NCI-H1436 (cell line): ENCODE data around the gene TRAPPC2L.
A peak's percentile ranks its signal among the peaks of the same experiment; 100 is the strongest.
"Not testable (repeated sequence)": the region's sequence is repeated elsewhere in the genome, so short reads cannot be mapped to it uniquely, and the experiment has no call there.

ENCODE experiments used
- DNase-seq: peaks from one replicate; lab custom pipeline; 2025; lab: John Stamatoyannopoulos, UW

TRAPPC2L gene

DNA sequence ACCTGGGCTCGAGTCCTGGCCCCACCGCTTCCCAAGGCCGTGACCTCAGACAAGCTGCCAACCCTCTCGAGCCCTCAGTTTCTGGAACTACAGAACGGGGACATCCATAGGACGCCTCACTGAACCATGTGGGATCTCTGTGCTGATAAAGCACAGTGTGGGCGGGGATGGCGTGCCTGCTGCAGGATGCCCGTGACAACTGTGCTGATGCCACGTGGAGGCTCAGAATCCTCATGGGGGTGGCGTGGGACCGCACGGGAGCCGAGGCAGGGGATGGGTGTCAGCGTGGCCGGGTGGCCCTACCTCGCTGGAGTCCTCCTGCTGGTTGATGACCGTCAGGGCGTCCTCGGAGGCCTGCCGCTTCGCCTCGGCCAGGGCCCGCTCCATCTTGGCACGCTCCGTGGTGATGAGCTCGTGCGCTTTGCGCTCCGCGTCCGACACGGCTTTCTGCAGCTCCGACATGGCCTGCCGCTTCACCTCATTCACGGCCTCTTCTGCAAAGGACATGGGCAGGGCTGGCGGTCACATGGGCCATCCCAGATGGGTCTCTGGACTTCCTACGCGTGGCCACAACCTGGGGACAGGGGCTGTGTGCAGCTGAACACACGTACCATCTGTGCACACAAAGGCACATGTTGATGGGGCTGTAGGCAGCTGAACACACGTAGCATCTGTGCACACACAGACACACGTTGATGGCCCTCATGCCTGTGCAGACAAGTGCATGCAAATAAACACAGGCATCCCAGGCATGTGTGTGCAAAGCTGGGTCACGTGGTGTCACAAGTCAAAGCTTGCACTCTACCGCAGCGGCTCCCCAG is 22.2 kb downstream of the TRAPPC2L start:
- no peak for DNase-seq

DNA sequence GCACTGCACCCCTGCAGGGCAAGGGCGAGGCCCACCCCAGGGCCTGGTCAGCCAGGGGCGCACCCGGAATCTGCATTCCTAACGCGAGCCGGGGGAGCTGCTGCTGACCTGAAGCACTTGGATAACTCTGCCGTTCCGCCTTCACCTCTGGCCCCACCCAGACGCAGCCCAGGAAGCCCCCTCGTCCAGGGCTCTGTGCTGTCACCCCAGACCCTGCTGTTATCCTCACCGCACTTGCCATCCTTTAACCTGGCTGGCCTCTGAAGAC is 22.8 kb downstream of the TRAPPC2L start:
- DNase-seq: no peak

DNA sequence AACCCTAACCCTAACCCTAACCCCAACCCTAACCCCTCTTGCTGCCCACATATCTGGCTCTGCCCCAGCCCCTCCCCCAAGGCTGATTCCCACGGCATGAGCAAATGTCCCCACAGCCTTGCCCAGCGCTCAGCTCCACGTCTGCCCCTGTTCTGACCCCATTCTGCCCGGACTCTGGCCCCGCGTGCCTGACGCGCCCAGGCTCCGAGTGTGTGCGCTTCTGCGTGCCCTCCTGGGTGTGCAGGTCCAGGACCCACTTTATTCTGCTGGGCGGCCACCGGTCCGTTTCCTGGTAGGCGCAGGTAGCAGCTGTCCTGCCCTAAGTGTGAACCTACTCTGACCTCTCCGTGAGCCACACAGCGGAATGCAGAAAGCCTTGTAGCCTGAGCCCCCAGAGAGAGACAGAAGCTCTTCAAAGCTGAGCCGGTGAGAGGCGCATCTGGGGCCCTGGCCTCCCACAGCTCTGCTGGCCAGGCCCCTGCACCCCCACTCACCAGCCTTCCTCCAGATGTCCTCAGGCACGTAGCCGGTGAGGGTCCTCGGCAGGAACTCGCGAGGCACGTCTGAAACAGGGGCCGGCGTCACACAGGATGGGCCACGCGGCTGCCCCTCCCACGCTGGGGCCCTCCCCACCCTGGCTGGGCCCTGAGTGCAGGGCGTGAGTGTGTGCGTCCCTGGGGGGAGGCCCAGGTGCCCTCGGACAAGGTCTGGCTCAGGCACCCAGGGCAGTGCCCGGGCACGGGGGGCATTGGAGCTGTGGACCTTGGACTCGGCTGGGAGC is 23.5 kb downstream of the TRAPPC2L start:
- no peak for DNase-seq

DNA sequence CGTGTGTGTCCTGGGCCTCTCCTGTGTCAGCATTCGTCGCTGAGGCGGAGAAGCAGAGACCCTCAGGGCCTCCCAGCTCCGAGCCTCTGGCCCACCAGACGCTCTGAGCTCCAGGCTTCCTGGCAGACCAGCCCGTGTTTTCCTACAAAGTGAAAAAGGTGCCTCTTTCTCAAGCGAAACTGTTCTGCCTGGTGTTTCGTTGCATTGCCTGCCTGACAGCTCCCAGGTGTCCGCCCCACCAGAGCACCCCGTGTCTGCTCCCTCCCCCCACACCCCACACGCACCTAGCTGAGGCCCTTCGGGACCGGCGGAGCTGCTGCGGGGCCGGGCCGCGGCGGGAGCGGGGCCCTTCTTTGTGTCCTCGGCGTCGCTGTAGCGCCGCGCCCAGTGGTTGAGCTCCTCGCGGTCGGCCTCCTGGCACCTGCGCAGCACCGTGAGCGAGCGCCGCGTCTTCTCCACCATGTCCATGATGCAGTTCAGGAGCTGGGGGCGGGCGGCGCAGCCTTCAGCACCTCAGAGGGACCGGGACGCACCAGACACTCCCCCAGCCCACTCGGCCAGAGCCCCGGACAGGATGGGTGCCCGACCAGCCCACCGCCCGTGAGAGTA is 24.2 kb downstream of the TRAPPC2L start:
- DNase-seq: no peak

DNA sequence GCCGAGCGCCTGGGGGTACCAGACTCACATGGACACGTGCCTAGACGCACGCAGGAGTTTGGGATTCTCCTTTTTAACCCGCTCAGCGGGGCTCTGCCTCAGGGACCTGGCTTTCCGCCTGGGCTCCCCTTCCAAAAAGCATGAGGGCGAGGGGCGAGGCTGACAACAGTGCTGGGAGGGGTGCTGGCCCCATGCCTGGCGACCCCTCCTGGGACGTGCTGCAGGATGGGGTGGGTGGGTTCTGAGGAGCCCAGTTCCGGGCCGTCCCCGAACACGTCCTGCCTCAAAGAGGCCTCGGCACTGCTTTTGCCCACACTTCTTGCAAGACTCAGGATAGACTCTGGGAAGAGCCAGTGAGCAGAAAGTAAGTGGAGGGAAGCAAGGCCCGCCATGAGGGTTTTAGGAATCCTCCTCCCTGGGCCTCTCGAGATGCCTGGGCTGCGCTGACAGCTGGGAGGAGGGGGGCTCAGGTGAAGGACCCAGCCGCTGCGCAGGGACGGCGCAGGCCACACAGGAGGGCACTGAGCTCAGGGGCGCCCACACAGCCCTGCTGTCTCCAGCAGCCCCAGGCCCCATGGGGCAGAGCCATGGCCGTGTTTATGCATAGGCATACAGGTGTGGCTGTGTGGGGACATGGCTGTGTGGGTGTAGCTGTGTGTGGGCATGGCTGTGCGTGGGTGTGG is 24.9 kb downstream of the TRAPPC2L start:
- no peak for DNase-seq

DNA sequence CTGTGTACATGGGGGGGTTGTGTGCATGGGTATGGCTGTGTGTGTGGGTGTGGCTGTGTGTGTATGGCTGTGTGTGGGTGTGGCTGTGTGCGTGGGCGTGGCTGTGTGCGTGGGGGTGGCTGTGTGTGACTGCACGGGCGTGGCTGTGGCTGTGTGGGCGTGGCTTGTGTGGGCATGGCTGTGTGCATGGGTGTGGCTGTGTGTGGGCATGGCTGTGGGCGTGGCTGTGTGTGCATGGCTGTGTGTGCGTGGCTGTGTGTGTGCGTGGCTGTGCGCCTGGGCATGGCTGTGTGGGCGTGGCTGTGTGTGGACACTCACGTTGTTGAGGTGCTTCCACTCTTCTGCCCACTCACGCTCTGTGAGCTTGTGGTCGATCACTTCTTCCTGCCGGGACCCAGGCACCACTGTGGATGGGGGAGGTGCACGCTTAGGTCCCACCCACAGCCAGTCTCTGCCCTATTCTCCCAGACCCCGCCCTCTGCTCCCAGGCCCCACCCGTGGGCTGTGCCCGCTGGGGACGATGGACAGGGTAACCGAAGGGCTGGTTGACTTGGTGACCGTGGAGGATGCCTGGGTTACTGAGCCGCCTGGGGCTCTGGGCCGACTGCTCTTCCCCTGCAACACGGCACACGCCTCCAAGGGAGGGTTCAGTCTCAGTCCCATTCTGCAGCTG is 25.6 kb downstream of the TRAPPC2L start:
- no peak for DNase-seq

DNA sequence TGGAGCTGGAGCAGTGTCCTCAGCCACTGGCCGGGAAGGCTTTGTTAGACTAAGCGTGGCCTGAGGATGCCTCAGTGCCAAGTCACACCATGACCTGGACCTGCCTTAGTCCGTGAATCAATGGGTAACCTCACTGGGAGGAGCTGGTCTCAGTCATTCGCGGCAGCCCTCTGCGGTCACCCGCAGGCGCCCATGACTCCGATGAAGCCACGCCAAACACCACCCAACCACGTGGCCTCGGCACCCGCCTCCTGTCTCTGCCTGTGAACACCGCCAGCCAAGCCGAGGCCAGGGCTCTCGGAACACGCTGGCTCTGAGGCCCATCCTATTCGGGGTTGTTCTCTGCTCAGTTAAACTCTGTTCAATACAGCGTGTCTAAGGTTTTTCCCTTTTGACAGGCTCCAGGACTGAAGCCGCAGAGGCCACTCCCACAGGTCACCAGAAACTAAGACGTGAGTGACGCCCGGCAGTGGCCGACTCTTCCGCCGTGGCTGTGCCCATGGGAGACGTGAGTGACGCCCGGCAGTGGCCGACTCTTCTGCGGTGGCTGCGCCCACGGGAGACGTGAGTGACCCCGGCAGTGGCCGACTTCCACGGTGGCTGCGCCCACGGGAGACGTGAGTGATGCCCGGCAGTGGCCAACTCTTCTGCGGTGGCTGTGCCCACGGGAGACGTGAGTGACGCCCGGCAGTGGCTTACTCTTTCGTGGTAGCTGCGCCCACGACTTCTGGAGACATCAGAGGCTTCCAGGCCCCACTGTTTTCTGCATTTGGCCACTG is 26.4 kb downstream of the TRAPPC2L start:
- no peak for DNase-seq

DNA sequence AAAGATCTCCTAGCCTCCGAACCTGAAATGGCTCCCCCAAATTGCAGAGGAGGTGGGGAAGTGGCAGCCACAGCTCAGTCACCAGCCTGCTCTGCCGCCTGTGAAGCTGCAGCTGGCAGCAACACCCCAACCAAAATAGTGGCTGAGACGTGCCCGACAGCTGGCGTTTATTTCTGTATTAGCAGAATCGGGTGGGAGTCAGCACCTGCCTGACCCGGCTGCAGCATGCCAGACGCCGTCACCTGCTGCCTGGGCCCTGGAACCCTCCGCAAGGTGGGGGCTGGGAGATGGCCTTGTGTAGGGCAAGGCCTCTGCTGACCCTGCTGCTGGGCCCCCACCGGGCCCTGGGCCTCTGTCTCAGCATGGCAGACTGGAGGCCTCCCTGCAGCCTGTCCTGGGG is 27.0 kb downstream of the TRAPPC2L start:
- DNase-seq: no peak

DNA sequence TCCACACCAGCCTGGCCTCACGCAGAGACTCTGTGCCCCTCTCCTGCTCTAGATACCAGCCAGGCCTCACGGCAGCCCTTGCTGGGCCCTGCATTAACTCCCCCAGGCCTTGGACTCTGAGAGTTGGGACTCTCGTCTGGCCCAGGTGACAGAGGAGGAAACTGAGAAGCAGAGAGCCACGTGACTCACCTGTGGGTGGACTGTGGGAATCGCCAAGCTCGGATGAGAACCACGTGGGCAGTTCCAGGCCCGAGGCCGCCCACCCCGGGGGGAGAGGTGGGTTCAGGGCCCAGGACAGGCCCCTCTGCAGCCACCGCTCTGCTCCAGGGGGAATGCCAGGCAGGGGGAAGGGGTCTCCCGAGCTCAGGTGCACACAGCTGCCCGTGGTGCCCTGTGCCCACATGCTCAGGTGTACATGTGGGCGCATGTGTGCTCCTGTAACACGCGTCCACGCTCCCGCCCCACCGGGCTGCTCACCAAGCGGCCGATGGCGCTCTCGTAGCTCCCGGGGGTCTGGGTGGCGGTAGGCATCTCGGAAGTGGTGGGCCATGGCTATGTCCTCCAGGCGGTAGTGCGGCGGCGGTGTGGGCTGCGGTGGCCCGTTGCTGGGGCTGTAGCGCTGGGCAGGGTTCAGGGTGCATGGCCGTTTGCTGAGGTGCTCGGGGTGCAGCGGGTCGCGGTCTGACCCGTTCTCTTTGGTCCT is 27.8 kb downstream of the TRAPPC2L start:
- no peak for DNase-seq

DNA sequence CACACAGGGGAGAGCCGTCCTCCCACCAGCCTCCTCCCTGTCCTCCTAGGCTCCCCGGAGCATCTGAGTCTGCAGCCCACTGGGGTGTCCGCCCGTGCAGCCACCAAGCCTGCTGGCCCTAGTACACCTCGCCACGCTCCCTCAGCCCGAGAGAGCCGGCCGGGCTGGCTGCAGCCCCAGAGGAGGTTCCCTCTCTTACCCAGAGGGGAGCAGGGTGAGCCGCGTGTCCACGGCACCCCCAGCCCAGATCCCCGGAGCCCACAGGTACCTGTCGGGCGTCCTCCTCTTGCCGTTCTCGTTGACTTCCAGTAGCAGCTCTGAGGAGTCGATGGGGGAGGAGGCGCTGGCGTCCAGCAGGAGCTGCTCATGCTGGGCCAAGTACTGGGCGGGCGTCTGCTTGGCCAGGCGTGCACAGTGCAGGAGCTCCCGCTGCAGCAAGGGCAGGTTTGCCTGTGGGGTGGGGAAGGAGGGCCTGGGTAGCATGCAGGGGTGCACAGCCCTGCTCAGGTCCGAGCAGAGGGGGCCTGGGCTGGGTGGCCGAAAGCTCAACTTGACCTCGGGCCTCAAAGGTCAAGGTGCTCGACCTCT is 28.9 kb downstream of the TRAPPC2L start:
- no peak for DNase-seq

DNA sequence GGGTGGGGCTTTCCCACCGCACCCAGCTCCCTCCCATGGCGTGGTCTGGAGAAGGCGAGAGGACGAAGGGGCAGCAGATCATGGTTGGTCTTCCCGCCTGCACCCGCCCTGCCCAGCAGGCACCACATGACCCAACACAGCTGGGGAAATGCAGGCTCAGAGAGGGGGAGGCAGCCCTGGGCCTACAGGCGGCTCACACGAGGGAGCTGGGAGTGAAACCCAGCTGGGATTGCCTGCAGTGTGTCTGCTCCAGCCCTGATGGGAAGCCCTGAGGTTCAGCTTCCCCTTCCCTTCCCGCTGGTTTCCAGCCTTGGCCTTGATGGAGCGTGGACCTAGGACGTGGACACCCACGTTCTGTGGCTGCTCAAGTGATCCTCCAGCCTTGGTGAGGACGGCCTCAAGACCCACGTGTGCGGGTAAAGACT is 29.5 kb downstream of the TRAPPC2L start:
- no peak for DNase-seq

DNA sequence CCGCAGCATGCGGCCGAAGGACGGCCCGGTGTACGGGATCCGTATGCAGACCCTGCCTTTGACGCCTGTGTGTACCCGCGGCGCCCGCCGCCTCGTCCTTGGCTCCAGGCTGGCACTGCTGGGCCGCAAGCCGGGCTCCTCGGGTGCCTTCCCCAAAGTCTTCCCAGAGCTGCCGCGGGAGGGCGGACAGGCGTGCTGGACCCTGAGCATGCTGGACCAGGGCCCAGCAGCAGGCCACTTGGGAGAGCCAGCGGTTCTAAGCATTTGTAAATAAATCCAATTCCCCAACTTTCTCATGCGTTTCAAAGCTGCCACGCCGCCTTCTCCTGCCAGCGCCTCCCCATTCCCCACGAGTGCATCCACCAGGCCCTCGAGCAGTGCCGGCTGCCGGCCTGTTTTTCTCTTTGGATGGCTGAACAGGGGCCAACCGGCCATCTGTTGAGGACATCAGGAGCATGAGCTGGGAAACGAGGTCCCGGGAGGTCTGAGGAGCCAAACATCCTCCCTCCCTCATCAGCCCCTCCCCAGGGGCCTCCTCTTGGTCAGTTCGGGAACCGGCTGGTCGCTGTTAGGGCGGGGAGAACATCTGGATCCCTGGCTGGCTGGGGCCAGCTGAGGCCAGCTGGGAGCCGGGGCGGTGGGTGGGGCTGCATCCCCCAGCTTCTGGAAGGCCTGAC is 30.1 kb downstream of the TRAPPC2L start:
- no peak for DNase-seq

DNA sequence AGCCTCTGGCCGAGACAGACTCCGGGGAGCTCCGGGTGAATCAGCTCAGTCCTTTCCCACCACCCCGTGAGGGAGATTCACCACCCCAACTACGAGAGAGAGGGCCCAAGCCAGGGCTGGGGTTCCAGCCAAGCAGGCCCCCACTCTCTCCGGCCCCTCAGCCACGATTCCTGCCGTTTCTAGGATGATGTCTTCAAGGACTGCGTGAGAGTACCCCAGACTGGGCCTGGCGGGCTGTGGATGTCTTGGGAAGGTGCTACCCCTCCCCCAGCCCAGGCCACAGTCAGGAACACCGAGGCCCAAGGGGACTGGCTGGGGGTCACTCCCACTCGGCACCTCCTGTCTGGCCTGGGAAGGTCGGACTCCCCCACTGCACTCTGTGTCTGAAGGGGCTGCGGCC is 31.1 kb downstream of the TRAPPC2L start:
- DNase-seq: no peak

DNA sequence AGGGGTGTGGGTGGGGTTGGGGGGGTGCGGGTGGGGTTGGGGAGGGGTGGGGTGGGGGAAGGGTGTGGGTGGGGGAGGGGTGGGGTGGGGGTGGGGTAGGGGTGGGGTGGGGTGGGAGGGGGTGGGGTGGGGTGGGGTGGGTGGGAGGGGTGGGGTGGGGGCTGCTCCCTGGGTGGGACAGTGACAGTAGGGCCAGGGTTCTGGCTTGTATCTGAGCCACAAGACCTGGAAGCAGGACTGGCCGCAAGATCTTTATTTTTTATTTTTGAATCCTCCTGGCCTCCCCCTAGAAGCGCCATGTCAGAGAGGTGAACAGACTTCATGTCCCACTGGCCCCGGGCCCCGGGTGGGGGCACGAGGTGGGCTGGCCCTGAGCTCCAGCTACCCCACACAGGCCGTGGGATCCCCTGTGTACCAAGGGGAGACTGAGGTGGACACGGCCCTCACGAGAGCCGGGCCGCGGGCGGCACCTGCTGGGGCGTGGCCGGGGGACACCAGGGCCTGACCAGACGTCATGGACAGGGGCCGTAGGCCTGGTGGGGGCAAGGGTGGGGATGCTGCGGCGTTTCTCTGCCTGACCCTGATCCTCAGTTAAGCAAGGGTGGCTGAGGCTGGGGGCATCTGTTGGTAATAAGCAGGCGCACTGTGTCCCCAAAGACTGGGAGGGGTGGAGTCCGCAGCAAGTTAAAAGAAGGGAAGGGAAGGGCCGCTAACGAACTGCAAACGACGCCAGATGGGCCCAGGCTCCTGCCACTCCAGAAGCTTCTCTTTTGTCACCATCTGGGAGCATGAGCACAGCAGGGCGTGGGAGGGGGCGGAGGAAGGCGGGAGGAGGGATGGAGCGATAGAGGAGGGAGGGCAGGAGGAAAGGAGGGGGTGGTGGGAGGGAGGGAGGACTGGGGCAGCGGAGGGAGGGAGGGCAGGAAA is 31.8 kb downstream of the TRAPPC2L start:
- DNase-seq: peak; percentile 50

DNA sequence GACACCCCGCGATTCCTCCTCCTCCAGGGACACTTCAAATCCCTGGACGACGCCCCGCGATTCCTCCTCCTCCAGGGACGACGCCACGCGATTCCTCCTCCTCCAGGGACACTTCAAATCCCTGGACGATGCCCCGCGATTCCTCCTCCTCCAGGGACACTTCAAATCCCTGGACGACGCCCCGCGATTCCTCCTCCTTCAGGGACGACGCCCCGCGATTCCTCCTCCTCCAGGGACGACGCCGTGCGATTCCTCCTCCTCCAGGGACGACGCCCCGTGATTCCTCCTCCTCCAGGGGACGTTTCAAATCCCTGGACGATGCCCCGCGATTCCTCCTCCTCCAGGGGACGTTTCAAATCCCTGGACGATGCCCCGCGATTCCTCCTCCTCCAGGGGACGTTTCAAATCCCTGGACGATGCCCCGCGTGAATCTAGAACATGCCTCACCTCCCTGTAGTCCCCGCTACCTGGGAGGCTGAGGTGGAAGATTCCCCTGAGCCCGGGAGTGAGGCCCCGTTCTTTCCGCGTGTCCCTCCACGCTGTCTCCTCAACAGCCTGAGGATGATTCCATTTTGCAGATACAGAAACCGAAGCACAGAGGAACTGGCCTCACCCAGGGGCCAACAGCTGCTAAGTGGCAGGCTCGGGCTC is 32.9 kb downstream of the TRAPPC2L start:
- DNase-seq: not testable (repeated sequence)

DNA sequence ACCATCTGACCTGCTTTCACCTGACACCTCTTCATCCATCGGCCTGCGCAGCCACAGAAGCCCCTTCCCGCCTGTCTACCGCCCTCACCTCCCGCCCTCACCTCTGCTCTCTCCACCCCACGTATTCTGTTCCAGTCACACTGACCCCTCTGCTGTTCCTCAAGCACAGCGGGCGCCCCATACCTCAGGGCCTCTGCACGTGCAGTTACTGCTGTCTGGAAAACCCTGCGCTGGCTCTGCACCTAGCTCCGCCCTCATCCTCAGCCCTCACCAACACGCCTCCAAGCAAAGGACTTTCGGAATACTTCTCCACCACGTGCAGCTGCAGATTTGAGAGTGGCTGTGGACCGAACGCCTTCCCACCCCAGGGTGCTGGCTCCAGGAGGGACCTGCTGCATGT is 34.2 kb downstream of the TRAPPC2L start:
- no peak for DNase-seq

DNA sequence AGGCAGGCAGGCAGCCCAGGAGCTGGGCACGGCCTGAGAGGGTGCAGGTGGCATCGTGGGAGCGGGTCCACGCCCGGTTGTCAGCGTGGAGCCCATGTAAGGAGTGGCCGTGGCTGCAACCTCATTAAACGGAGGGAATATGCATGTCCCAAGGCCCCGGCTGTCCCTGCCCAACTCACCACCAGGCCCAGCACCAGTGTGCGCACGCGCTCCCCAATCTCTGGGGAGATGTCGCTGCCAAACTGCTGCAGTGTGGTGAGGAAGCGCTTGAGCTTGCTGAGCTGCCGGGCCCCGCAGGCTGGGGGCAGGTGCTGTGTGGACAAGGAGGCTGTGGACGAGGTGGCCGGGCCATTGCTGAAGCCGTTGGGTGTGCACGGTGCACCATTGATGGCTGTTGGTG is 35.1 kb downstream of the TRAPPC2L start:
- no peak for DNase-seq
